K562 (cell line): Measurements from ENCODE around the gene DPH5. TPM values are rescaled to one million over a fixed set of nuclear protein-coding genes. Genes with fewer than 3 reads are reported as not detected.

Source experiments
- GTF2B ChIP-seq: IDR thresholded peaks from 2 replicates; pipeline ENCODE4 v1.6.1; 2011; ENCODE audit not compliant: insufficient read length; ENCODE audit errors: extremely low read depth
- HDGF ChIP-seq: fragments of 450-650 bp; IDR thresholded peaks from 2 replicates; pipeline ENCODE4 v1.6.1; 2016
- HNRNPH1 ChIP-seq: fragments of 200-400 bp; formaldehyde crosslinking; optimal IDR thresholded peaks from 2 replicates; pipeline ENCODE3; 2017; ENCODE audit warnings: low read depth, mild to moderate bottlenecking, low read length, moderate library complexity
- MXD1 ChIP-seq: fragments of 250-450 bp; sonication (Bioruptor Pico); IDR thresholded peaks from 2 replicates; pipeline ENCODE4 v1.8.0; 2021; ENCODE audit warnings: borderline replicate concordance, mild to moderate bottlenecking, moderate library complexity; ENCODE audit not compliant: poor library complexity, severe bottlenecking
- NFE2L1 ChIP-seq: fragments of 450-650 bp; IDR thresholded peaks from 2 replicates; pipeline ENCODE4 v1.6.1; 2016; ENCODE audit warnings: missing genetic modification characterization, low read depth, mild to moderate bottlenecking, missing compliant biosample characterization, moderate library complexity, borderline replicate concordance
- PHB ChIP-seq: fragments of 250-450 bp; sonication (Bioruptor Pico); IDR thresholded peaks from 2 replicates; pipeline ENCODE4 v1.5.0; 2021
- POLR2A ChIP-seq: fragments of 450-650 bp; conservative IDR thresholded peaks from 2 replicates; pipeline ENCODE4 v1.6.1; 2016
- POLR3A ChIP-seq: IDR thresholded peaks from 2 replicates; pipeline ENCODE4 v1.6.1; 2011; ENCODE audit warnings: borderline replicate concordance, mild to moderate bottlenecking, moderate library complexity; ENCODE audit not compliant: insufficient read length, insufficient read depth; ENCODE audit errors: extremely low read depth
- PYGO2 ChIP-seq: fragments of 450-650 bp; IDR thresholded peaks from 2 replicates; pipeline ENCODE4 v1.6.1; 2016; ENCODE audit warnings: mild to moderate bottlenecking, missing genetic modification characterization, moderate library complexity, missing compliant biosample characterization
- SMARCE1 ChIP-seq: fragments of 450-650 bp; IDR thresholded peaks from 2 replicates; pipeline ENCODE4 v1.7.1; 2016; ENCODE audit warnings: mild to moderate bottlenecking
- SMC3 ChIP-seq: conservative IDR thresholded peaks from 2 replicates; pipeline ENCODE4 v1.6.1; 2011; ENCODE audit warnings: low read depth, low read length, improper control_type of control experiment; ENCODE audit not compliant: insufficient read depth
- STAT5B ChIP-seq: fragments of 250-450 bp; sonication (Bioruptor Pico); IDR thresholded peaks from 2 replicates; pipeline ENCODE4 v1.8.0; 2021; ENCODE audit warnings: mild to moderate bottlenecking, inconsistent platforms
- TBL1XR1 ChIP-seq, 2 experiments: IDR thresholded peaks; 2 replicates each; pipeline ENCODE4 v1.6.1; 2012; ENCODE audit warnings: improper control_type of control experiment in 2 of 2, low read length in 2 of 2, mild to moderate bottlenecking in 1 of 2
- TCF15 ChIP-seq: fragments of 250-450 bp; sonication (Bioruptor Pico); IDR thresholded peaks from 2 replicates; pipeline ENCODE4 v1.8.0; 2022; ENCODE audit warnings: moderate library complexity, mild to moderate bottlenecking, inconsistent platforms
- TFAP4 ChIP-seq: sonication (generic); formaldehyde crosslinking; IDR thresholded peaks from 2 replicates; pipeline ENCODE4 v1.8.0; 2022; ENCODE audit warnings: missing genetic modification reagents, mild to moderate bottlenecking, moderate library complexity, borderline replicate concordance
- THRB ChIP-seq: fragments of 450-650 bp; formaldehyde crosslinking; conservative IDR thresholded peaks from 2 replicates; pipeline ENCODE4 v1.4.0; 2022; ENCODE audit warnings: mild to moderate bottlenecking, missing genetic modification characterization
- ZNF140 ChIP-seq: fragments of 250-450 bp; sonication (Bioruptor Pico); IDR thresholded peaks from 2 replicates; pipeline ENCODE4 v1.8.0; 2021; ENCODE audit warnings: moderate library complexity, mild to moderate bottlenecking, inconsistent platforms
- ZNF197 ChIP-seq: fragments of 200-800 bp; sonication (Bioruptor generic); IDR thresholded peaks from 2 replicates; pipeline ENCODE4 v1.6.1; 2016; ENCODE audit warnings: low read depth, missing genetic modification characterization, missing compliant biosample characterization
- ZNF253 ChIP-seq: fragments of 250-450 bp; sonication (Bioruptor Pico); conservative IDR thresholded peaks from 2 replicates; pipeline ENCODE4 v1.6.1; 2021; ENCODE audit warnings: mild to moderate bottlenecking
- ZNF280A ChIP-seq: fragments of 450-650 bp; IDR thresholded peaks from 2 replicates; pipeline ENCODE4 v1.6.1; 2018; ENCODE audit warnings: mild to moderate bottlenecking, low read depth; ENCODE audit not compliant: partially characterized antibody
- ZZZ3 ChIP-seq: fragments of 450-650 bp; IDR thresholded peaks from 2 replicates; pipeline ENCODE4 v1.6.1; 2016; ENCODE audit warnings: antibody characterized with exemption, mild to moderate bottlenecking, moderate library complexity
- polyA plus RNA-seq, 8 experiments: library from polyadenylated mRNA; depleted of rRNA in 4 of 8; stranded (reverse) in 5 of 8; unstranded in 3 of 8; fragments of >200 nt; fragmentation: Nextera tagmentation in 2 of 8; fragmentation: Illumina TruSeq in 1 of 8; extraction: Ambion mirVana in 2 of 8; extraction: Trizol in 1 of 8; gene quantifications; 2 replicates each; pipeline versions ENCODE4 v1.2.1 to v1.2.3, GENCODE V29; 2011 to 2014; ENCODE audit warnings: inconsistent platforms in 1 of 8, missing spikeins in 1 of 8
- total RNA-seq, 7 experiments: library from RNA; depleted of rRNA in 6 of 7; stranded (reverse); fragments of >200 nt in 6 of 7; fragmentation: Illumina TruSeq in 2 of 7; extraction: Trizol in 2 of 7; gene quantifications; 2 replicates each; pipeline versions ENCODE4 v1.2.1 to v1.2.3, GENCODE V29; 2011 to 2021; ENCODE audit warnings: low replicate concordance in 1 of 7

DPH5 gene
- total and polyA plus RNA-seq, 9 of the 15 experiments (the other 6 are each of a cell fraction or from before 2014, with no cell fraction given): 37.6 to 159 (median 89.7) TPM

GRCh38 chr1:101071470-101071891 is 45.9 kb upstream of the DPH5 start (continued):
- no peak for TF ChIP-seq SMC3
- TF ChIP-seq POLR3A: no peak
- TF ChIP-seq TFAP4: no peak
- no peak for TF ChIP-seq ZNF140 (CRISPR knock-in tag)
- TF ChIP-seq STAT5B (CRISPR knock-in tag): no peak
- TF ChIP-seq TCF15 (CRISPR knock-in tag): no peak
- no peak for TF ChIP-seq HDGF
- TF ChIP-seq ZNF253 (CRISPR knock-in tag): no peak
- peak; percentile 75 to 83; a peak in 2 of 4 replicates for TF ChIP-seq TBL1XR1 (IDR thresholded peaks at IDR 0.05; ENCODE audit: low read length in 2 of 2)
- no peak for TF ChIP-seq NFE2L1 (tag)
- TF ChIP-seq ZNF197 (CRISPR knock-in tag): no peak; the same call in 1 of the 2 replicates
- peak; percentile 90 for TF ChIP-seq SMARCE1
- TF ChIP-seq POLR2A: no peak
- no peak for TF ChIP-seq HNRNPH1
- TF ChIP-seq ZNF280A: no peak
- TF ChIP-seq PYGO2 (tag): no peak
- TF ChIP-seq GTF2B: no peak
- no peak for TF ChIP-seq ZZZ3
- TF ChIP-seq PHB: no peak
- TF ChIP-seq MXD1 (CRISPR knock-in tag): no peak
- no peak for TF ChIP-seq THRB (CRISPR knock-in tag)
